Measurements from ENCODE around the gene MYO1H. TPM values are rescaled to one million over a fixed set of nuclear protein-coding genes. Genes with fewer than 3 reads are reported as not detected.

The MYO1H gene
- total RNA-seq (not detected), total RNA-seq (0 to 0.20 (median 0) reads per million in 172 experiments)
- polyA plus RNA-seq (2013, experiment 1 of 2) = 0.08 TPM
- polyA plus RNA-seq (2013, experiment 2 of 2) = 0.08 TPM

- Mint-ChIP-seq H3K36me3 (ENCODE audit: low read depth) (no peaks in the 10 kb centered on the region), H3K4me3 (no peak within 1 kb of the TSS), H3K9me3 (peaks cover 2% of the 10 kb centered on the region), H3K4me1 (ENCODE audit: low read depth) (no peaks in the 10 kb centered on the region), H3K27me3 (peaks cover 39% of the 10 kb centered on the region), H3K27ac (no peak within 1 kb of the TSS)
- Histone ChIP-seq H3K27me3 (ENCODE audit: control insufficient read depth in 1 of 2, insufficient read depth in 2 of 2, low read length in 2 of 2) (peaks cover 0 to 5% of the 10 kb centered on the region in 2 experiments), H3K4me3 (ENCODE audit: low read length) (no peak within 1 kb of the TSS), H3K4me1 (ENCODE audit: insufficient read depth, low read length) (no peaks in the 10 kb centered on the region), H3K27ac (ENCODE audit: low read depth in 1 of 2, low read length in 2 of 2) (no peak within 1 kb of the TSS), H3K9me3 (ENCODE audit: control insufficient read depth in 1 of 2, insufficient read depth in 1 of 2, low read length in 2 of 2) (no peaks in the 10 kb centered on the region), H3K36me3 (ENCODE audit: insufficient read depth, low read length) (no peaks in the 10 kb centered on the region)
- no peak for ATAC-seq (ENCODE audit: poor library complexity)
- intact Hi-C loops (cut with DNase I, micrococcal nuclease) = no loop called here
- ChIA-PET POLR2A (no interaction called here), CTCF (no interaction called here)
- no peak for DNase-seq
- TF ChIP-seq CTCF (IDR thresholded peaks at IDR 0.05) = no peak
Observed at GRCh38 chr12:109347589-109347988, at the start of gene MYO1H. Gene MYO1H, plus strand, starts transcription at chr12:109347900. Its CDS starts 61 bp downstream, at chr12:109347961.

- H3K36me3 Mint-ChIP-seq (ENCODE audit: low read depth) = no peaks in the 10 kb centered on the region
- Histone ChIP-seq H3K36me3 (ENCODE audit: insufficient read depth, low read length) (no peaks in the 10 kb centered on the region), H3K9me3 (ENCODE audit: control insufficient read depth in 1 of 2, insufficient read depth in 1 of 2, low read length in 2 of 2) (no peaks in the 10 kb centered on the region), H3K4me3 (ENCODE audit: low read length) (no peak overlapping the region), H3K27ac (ENCODE audit: low read depth in 1 of 2, low read length in 2 of 2) (no peak overlapping the region), H3K27me3 (ENCODE audit: control insufficient read depth in 1 of 2, insufficient read depth in 2 of 2, low read length in 2 of 2) (peaks cover 6 to 10% of the 10 kb centered on the region in 2 experiments), H3K4me1 (ENCODE audit: insufficient read depth, low read length) (no peaks in the 10 kb centered on the region)
- no peak overlapping the region for H3K4me3 Mint-ChIP-seq
- POLR2A ChIA-PET = no interaction called here
- no peaks in the 10 kb centered on the region for H3K4me1 Mint-ChIP-seq (ENCODE audit: low read depth)
- intact Hi-C loops (cut with DNase I, micrococcal nuclease) = no loop called here
- no peak overlapping the region for H3K27ac Mint-ChIP-seq
- no peak for TF ChIP-seq CTCF (IDR thresholded peaks at IDR 0.05)
- H3K9me3 Mint-ChIP-seq = no peaks in the 10 kb centered on the region
- no peak for ATAC-seq (ENCODE audit: poor library complexity)
- CTCF ChIA-PET = no interaction called here
- peaks cover 36% of the 10 kb centered on the region for H3K27me3 Mint-ChIP-seq
- no peak for DNase-seq
Observed at GRCh38 chr12:109299849-109300248, 47.9 kb upstream of the MYO1H start.

- CTCF ChIA-PET = no interaction called here
- Mint-ChIP-seq H3K4me1 (ENCODE audit: low read depth) (no peaks in the 10 kb centered on the region), H3K9me3 (no peaks in the 10 kb centered on the region), H3K4me3 (no peak overlapping the region), H3K36me3 (ENCODE audit: low read depth) (no peaks in the 10 kb centered on the region), H3K27ac (no peak overlapping the region), H3K27me3 (peaks cover 41% of the 10 kb centered on the region)
- no peaks in the 10 kb centered on the region for H3K36me3 ChIP-seq (ENCODE audit: insufficient read depth, low read length)
- peaks cover 16 to 17% of the 10 kb centered on the region in 2 experiments for H3K27me3 ChIP-seq (ENCODE audit: control insufficient read depth in 1 of 2, insufficient read depth in 2 of 2, low read length in 2 of 2)
- POLR2A ChIA-PET = no interaction called here
- intact Hi-C loops (cut with DNase I, micrococcal nuclease) = no loop called here
- DNase-seq (no peak), ATAC-seq (ENCODE audit: poor library complexity) (no peak)
- H3K9me3 ChIP-seq (ENCODE audit: control insufficient read depth in 1 of 2, insufficient read depth in 1 of 2, low read length in 2 of 2) = no peaks in the 10 kb centered on the region
- TF ChIP-seq CTCF (IDR thresholded peaks at IDR 0.05) = no peak
- no peaks in the 10 kb centered on the region for H3K4me1 ChIP-seq (ENCODE audit: insufficient read depth, low read length)
- no peak overlapping the region for H3K4me3 ChIP-seq (ENCODE audit: low read length)
- H3K27ac ChIP-seq (ENCODE audit: low read depth in 1 of 2, low read length in 2 of 2) = no peak overlapping the region
Observed at GRCh38 chr12:109301643-109302168, 46.0 kb upstream of the MYO1H start.
